22Rv1 (cell line): ENCODE measurements around the gene GEMIN8.

Source experiments
- ZFX ChIP-seq: fragments of 450-650 bp; IDR thresholded peaks from 2 replicates; pipeline ENCODE4 v1.6.1; 2017; ENCODE audit warnings: antibody characterized with exemption, borderline replicate concordance
- TF ChIP-seq, protein P1 (sequence below): fragments of 450-650 bp; IDR thresholded peaks from 2 replicates; pipeline ENCODE4 v1.5.1; 2017; ENCODE audit warnings: mild to moderate bottlenecking

DNA sequence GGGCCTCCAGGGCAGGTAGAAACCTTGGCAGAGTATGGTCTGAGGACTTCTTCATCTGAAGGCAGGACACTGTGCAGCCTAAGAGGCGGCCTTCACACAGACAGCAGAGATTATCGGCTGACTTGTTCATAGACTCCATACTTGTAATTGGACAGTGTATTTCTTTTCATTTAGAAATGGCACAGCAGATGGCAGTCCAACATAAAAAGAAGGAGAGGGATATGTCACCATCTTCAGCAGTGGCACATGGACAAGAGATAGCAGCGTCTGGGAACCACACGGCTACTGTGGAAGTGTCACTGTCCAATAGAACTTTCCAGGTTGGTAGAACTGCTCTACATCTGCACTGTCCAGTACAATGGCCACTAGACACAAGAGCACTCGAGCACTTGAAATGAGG, 21.7 kb upstream of the GEMIN8 start:
- TF ChIP-seq, protein P1, sequence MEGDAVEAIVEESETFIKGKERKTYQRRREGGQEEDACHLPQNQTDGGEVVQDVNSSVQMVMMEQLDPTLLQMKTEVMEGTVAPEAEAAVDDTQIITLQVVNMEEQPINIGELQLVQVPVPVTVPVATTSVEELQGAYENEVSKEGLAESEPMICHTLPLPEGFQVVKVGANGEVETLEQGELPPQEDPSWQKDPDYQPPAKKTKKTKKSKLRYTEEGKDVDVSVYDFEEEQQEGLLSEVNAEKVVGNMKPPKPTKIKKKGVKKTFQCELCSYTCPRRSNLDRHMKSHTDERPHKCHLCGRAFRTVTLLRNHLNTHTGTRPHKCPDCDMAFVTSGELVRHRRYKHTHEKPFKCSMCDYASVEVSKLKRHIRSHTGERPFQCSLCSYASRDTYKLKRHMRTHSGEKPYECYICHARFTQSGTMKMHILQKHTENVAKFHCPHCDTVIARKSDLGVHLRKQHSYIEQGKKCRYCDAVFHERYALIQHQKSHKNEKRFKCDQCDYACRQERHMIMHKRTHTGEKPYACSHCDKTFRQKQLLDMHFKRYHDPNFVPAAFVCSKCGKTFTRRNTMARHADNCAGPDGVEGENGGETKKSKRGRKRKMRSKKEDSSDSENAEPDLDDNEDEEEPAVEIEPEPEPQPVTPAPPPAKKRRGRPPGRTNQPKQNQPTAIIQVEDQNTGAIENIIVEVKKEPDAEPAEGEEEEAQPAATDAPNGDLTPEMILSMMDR, result peak; percentile 12
- no peak for TF ChIP-seq ZFX
